HG03025 (cell line): Measurements from ENCODE around the gene ABCC8.

Experiments used
- ATAC-seq: cut with Tn5 transposase; IDR thresholded peaks from one replicate; pipeline ENCODE4 v1.9.1; 2021; ENCODE audit warnings: mild to moderate bottlenecking, moderate library complexity; ENCODE audit not compliant: unreplicated experiment, low FRiP score

ABCC8 gene

GRCh38 chr11:17407575-17407974 lies 69.1 kb downstream of the ABCC8 start:
- no peak for ATAC-seq

- ATAC-seq: no peak
Measured at GRCh38 chr11:17406818-17407149, 69.9 kb downstream of the ABCC8 start.

- ATAC-seq: no peak
Measured at GRCh38 chr11:17406082-17406817, 70.4 kb downstream of the ABCC8 start.

- no peak for ATAC-seq
Measured at GRCh38 chr11:17405232-17406005, 71.2 kb downstream of the ABCC8 start.

GRCh38 chr11:17403980-17404759 lies 72.5 kb downstream of the ABCC8 start:
- ATAC-seq: no peak

DNA sequence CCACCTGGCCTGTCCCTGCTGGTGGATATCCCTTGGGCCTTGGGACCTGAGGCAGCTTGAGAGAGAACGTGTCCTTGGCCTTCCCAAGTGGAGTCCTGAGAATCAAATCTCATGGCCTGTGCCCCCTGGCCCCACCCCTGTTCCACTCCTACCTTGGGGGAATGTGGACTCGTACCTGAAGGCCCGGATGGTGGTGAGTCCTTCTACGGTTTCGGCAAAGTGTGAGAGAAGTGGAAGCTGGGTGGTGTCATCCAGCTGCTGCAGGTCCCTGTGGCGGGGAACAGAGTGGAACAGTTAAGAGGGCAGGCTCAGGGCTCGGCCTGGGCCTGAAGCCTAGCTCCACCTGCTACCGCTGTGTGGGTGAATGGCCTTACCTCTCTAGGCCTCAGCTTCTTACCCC lies 74.2 kb downstream of the ABCC8 start:
- no peak for ATAC-seq

- no peak for ATAC-seq
Measured at GRCh38 chr11:17401841-17402240, 74.8 kb downstream of the ABCC8 start.

DNA sequence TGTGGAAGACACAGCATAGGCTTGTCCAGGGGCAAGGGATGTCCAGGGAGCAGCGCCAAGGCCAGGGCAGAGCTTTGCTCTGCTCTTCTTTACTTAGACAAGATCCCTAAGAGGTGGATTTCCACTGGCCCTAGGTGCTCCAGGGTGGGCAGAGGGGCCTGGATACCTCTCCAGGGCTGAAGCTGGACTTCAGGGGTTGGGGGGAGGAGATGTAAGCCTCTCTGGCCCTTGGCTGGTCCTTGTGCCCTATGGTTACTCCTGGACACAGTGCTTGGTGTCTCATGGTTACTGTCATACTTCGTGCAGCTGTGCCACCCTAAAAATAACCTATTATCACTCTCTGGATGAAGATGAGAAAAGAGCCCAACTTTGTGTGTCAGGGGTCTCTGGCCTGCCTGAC lies 75.3 kb downstream of the ABCC8 start:
- ATAC-seq: no peak

- no peak for ATAC-seq
Measured at GRCh38 chr11:17400048-17400775, 76.4 kb downstream of the ABCC8 start.

- ATAC-seq: no peak
Measured at GRCh38 chr11:17399236-17399635, 77.4 kb downstream of the ABCC8 start.

GRCh38 chr11:17397311-17398002 lies 79.2 kb downstream of the ABCC8 start:
- ATAC-seq: no peak

- ATAC-seq: no peak
Measured at GRCh38 chr11:17396598-17397310, 79.9 kb downstream of the ABCC8 start.

DNA sequence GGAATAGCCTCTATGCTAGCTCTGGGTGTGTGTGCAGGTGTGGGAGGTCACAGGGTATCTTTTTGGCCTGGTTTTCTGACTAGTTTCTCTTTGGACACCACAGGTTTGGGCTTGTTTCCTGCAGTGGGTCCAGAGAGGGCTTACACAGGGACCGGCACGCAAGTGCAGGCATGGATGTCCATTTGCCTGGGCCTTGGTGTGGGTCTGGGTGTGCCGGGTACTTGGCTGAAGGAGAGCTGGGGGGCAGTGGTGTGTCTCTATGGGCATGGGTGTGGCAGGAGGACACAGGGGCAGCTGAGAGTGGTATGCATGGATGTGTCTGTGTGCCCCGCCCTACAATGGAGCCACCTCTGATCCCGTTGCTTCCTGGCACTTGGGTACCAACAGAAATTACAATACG lies 80.7 kb downstream of the ABCC8 start:
- ATAC-seq: no peak

- no peak for ATAC-seq
Measured at GRCh38 chr11:17395554-17395961, 81.1 kb downstream of the ABCC8 start.

GRCh38 chr11:17394743-17395390 lies 81.8 kb downstream of the ABCC8 start:
- no peak for ATAC-seq

GRCh38 chr11:17393472-17393871 lies 83.2 kb downstream of the ABCC8 start:
- no peak for ATAC-seq

DNA sequence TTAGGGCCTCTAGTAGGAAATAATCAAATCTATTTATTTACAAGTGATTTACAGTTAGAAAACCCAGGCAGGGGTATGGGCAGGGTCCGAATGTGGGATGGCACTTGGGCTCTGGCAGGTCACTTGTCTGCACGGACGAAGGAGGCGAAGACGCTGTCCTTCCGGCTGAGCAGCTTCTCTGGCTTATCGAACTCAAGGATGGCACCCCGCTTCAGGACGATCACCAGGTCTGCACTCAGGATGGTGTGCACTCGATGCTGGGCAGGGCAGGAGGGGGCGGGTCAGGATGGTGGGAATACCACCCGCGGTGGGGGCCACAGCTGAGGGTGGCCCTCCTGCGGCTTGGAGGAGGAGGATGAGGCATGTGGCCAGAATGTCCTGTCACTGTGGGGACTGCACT lies 83.8 kb downstream of the ABCC8 start:
- ATAC-seq: no peak

DNA sequence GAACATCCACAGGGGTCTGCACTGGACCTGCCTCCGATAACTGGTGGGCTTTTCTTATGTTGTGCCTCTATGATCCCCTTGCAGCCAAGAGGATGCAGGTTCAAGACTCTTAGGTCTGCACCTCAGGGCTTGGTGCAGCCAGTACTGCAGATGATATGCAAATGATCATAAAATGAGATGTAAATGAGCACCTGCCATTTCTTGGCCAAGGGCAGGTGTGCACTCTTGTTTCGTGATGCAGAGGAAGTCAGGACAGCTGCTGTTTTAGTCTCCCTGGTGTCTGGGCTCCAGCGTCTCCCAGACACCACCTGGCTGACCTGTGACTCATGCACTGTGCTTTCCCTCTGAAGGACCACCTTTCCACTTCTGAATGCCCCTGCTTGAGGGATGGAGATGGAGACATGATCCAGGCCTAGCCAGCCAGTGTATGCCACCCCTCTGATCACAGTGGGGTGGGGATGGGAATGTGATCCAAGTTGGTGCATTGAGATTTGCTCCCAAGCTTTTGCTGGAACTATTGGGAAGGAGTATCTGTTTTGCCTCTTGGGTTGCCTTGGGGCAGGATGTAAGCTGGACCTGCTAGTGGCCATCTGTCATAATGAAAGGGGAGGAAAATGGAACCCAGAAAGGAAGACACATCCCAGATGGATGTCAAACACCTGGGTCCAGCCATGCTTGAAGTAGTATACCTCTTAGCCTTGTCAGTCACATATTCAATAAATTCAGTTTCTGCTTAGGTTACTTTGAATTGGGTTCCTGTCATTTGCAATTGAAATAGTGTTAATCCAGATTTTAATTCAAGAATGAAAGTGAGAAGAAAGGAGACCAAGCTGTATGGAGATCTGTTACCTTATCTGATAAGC lies 84.9 kb downstream of the ABCC8 start:
- no peak for ATAC-seq
